ENCODE data around the gene COL5A1. TPM values are rescaled to one million over a fixed set of nuclear protein-coding genes. Genes with fewer than 3 reads are reported as not detected.

The COL5A1 gene
- total RNA-seq, 1 experiment from 2014 or later, result 9.5 TPM

GRCh38 chr9:134891053-134891452, 249.4 kb downstream of the COL5A1 start:
- no peaks in the 10 kb centered on the region for H3K79me1 ChIP-seq (ENCODE audit: insufficient read depth, low read depth, low read length, poor library complexity, severe bottlenecking)
- no peak overlapping the region for H2AFZ ChIP-seq (ENCODE audit: low read length)
- no peak overlapping the region for H3K23ac ChIP-seq (ENCODE audit: insufficient read length, low read depth, low read length)
- no peak overlapping the region for H3K9ac ChIP-seq (ENCODE audit: extremely low read depth, insufficient read length, low read length)
- H3K4me2 ChIP-seq (ENCODE audit: insufficient read depth, insufficient read length, low read length), result no peak overlapping the region
- H2BK20ac ChIP-seq (ENCODE audit: low read depth, low read length, poor library complexity, severe bottlenecking), result no peak overlapping the region
- H3T11ph ChIP-seq (ENCODE audit: low read length), result no peak overlapping the region
- H3K23me2 ChIP-seq (ENCODE audit: insufficient read length, low read depth, low read length, poor library complexity, severe bottlenecking), result no peaks in the 10 kb centered on the region
- H3K36me3 Mint-ChIP-seq (ENCODE audit: insufficient read depth in 1 of 3, low read depth in 3 of 3), result peaks cover 0 to 18% (median 6%) of the 10 kb centered on the region in 3 experiments; a peak in 4 of 7 replicates
- H2BK12ac ChIP-seq (ENCODE audit: insufficient read length, low read depth, low read length), result no peak overlapping the region
- no peaks in the 10 kb centered on the region for H3K27me3 ChIP-seq (ENCODE audit: insufficient read depth, low read length)
- H4K91ac ChIP-seq (ENCODE audit: insufficient read length, low read depth, low read length), result no peak overlapping the region
- no peak overlapping the region for H3K56ac ChIP-seq (ENCODE audit: insufficient read length, low read depth, low read length)
- no peak overlapping the region for H3K4me3 Mint-ChIP-seq
- H3K27ac Mint-ChIP-seq, result no peak overlapping the region
- H2BK120ac ChIP-seq (ENCODE audit: low read depth, low read length, poor library complexity, severe bottlenecking), result no peak overlapping the region
- H2BK5ac ChIP-seq (ENCODE audit: insufficient read length, low read length), result no peak overlapping the region
- no peak overlapping the region for H3K18ac ChIP-seq (ENCODE audit: insufficient read length, low read depth, low read length)
- no peaks in the 10 kb centered on the region for H3K79me2 ChIP-seq (ENCODE audit: insufficient read depth, low read length)
- no peaks in the 10 kb centered on the region for H3K4me1 ChIP-seq (ENCODE audit: insufficient read depth, low read length)
- no peaks in the 10 kb centered on the region for H4K20me1 ChIP-seq (ENCODE audit: control insufficient read depth, insufficient read depth, insufficient read length)
- no peak overlapping the region for H3K27ac ChIP-seq (ENCODE audit: insufficient read length, low read depth, low read length)
- no CpG with 5 or more reads among the region's 8 CpGs for WGBS (ENCODE audit: extremely low coverage, insufficient read length, low lambda C conversion rate)
- no peak for TF ChIP-seq CTCF (conservative IDR thresholded peaks at IDR 0.05)
- H3K4me1 Mint-ChIP-seq, result peaks cover 0 to 4% of the 10 kb centered on the region in 2 experiments; a peak in 2 of 4 replicates
- peaks cover 6% of the 10 kb centered on the region for H3K27me3 Mint-ChIP-seq (ENCODE audit: low read depth)
- peaks cover 7% of the 10 kb centered on the region for H3K9me3 ChIP-seq (ENCODE audit: control insufficient read depth, low read depth, low read length)
- H4K8ac ChIP-seq (replicated peaks; ENCODE audit: insufficient read length, low read depth, low read length), result no peak overlapping the region
- no peak overlapping the region for H2AK5ac ChIP-seq (ENCODE audit: insufficient read length, low read length)
- no peak overlapping the region for H3K4ac ChIP-seq (ENCODE audit: low read depth, low read length)
- H2BK15ac ChIP-seq (ENCODE audit: low read depth, low read length), result no peak overlapping the region
- H3K9me3 Mint-ChIP-seq, result peaks cover 16 to 17% of the 10 kb centered on the region in 2 experiments; a peak in 4 of 5 replicates
- no peak for DNase-seq
- H3K14ac ChIP-seq (ENCODE audit: insufficient read depth, low read length), result no peak overlapping the region
- H4K5ac ChIP-seq (ENCODE audit: insufficient read length, low read depth, low read length), result no peak overlapping the region
